Measurements from ENCODE around the gene TXNL4B.

DNA sequence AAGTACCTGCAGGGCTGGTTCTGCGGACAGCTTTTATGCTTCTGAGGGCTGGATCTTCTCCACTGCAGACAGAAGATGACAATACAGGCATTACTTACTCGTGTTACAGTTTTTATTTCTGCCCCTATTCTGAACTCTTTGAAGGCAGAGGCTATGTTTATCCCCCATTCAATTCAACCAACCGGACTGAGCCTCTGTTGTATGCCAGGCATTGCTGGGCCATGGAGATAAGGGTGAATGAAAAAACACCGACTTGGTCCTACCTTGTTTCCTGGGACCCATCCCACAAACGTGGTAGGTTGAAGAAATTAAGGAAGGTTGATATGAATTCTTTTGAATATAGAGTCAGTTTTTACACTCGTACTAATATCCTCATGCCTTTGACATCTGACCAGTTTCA is 49.1 kb downstream of the TXNL4B start:
- TF ChIP-seq POLR2A (IDR thresholded peaks at IDR 0.05; ENCODE audit: low read depth) (no peak), CTCF (IDR thresholded peaks at IDR 0.05) (no peak)
